Measurements from ENCODE around the gene CHRNA1. TPM values are rescaled to one million over a fixed set of nuclear protein-coding genes. Genes with fewer than 3 reads are reported as not detected.

CHRNA1 gene
- total RNA-seq, 1 experiment from 2014 or later: not detected

DNA sequence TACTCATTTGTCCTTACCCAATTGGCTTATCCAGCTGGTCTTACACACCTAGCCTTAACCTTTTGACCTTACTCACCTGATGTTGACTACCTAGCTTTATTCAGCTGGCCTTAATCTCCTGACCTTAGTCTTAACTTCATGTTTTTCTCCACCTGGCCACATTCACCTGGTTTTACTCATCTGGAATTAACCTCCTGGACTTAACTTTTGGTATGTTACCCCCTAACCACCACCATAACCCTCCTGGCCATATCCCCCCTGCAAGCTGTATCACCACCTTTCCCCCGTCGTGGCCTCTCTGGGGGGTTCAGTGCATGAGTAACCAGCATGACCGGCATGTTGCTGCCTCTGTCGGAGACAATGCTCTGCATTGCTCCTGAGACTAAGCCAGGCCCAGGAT lies 45.7 kb downstream of the CHRNA1 start:
- no peak for DNase-seq
- TF ChIP-seq, protein P1, sequence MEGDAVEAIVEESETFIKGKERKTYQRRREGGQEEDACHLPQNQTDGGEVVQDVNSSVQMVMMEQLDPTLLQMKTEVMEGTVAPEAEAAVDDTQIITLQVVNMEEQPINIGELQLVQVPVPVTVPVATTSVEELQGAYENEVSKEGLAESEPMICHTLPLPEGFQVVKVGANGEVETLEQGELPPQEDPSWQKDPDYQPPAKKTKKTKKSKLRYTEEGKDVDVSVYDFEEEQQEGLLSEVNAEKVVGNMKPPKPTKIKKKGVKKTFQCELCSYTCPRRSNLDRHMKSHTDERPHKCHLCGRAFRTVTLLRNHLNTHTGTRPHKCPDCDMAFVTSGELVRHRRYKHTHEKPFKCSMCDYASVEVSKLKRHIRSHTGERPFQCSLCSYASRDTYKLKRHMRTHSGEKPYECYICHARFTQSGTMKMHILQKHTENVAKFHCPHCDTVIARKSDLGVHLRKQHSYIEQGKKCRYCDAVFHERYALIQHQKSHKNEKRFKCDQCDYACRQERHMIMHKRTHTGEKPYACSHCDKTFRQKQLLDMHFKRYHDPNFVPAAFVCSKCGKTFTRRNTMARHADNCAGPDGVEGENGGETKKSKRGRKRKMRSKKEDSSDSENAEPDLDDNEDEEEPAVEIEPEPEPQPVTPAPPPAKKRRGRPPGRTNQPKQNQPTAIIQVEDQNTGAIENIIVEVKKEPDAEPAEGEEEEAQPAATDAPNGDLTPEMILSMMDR (IDR thresholded peaks at IDR 0.05; ENCODE audit: unreplicated experiment): no peak
- CTCF ChIA-PET: no interaction called here
- H3K27ac Mint-ChIP-seq (ENCODE audit: unreplicated experiment): no peak overlapping the region
- H3K4me1 Mint-ChIP-seq (ENCODE audit: low read depth, unreplicated experiment): no peaks in the 10 kb centered on the region
- H3K9me3 Mint-ChIP-seq (ENCODE audit: low read depth, unreplicated experiment): no peaks in the 10 kb centered on the region
- intact Hi-C loops (cut with micrococcal nuclease; ENCODE audit: unreplicated experiment): no loop called here
- BruUV-seq (replicated peaks): no TSS peak
- no peaks in the 10 kb centered on the region for H3K36me3 Mint-ChIP-seq (ENCODE audit: insufficient read depth, unreplicated experiment)
- H3K27me3 Mint-ChIP-seq (ENCODE audit: unreplicated experiment): peaks cover 20% of the 10 kb centered on the region
- no peak overlapping the region for H3K4me3 Mint-ChIP-seq (ENCODE audit: low read depth, unreplicated experiment)

DNA sequence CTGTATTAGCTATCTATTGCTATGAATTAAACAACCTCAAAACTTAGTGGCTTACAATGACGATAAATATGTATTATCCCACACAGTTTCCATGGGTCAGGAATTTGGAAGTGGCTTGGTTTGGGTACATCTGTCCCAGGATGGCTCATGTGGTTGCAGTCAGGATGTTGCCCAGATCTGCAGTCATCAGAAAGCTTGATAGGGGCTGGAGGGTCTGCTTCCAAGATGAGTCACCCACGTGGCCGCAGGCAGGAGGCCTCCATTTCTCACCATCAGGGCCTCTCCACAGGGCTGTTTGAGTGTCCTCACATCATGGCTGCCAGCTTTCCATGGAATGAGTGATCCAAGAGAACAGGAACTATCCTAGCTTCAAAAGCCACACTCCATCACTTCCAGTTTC lies 46.4 kb downstream of the CHRNA1 start:
- Mint-ChIP-seq H3K9me3 (ENCODE audit: low read depth, unreplicated experiment) (no peaks in the 10 kb centered on the region), H3K27me3 (ENCODE audit: unreplicated experiment) (peaks cover 18% of the 10 kb centered on the region), H3K36me3 (ENCODE audit: insufficient read depth, unreplicated experiment) (no peaks in the 10 kb centered on the region), H3K27ac (ENCODE audit: unreplicated experiment) (no peak overlapping the region), H3K4me1 (ENCODE audit: low read depth, unreplicated experiment) (no peaks in the 10 kb centered on the region), H3K4me3 (ENCODE audit: low read depth, unreplicated experiment) (no peak overlapping the region)
- no TSS peak for BruUV-seq (replicated peaks)
- DNase-seq: no peak
- TF ChIP-seq, protein P1 (IDR thresholded peaks at IDR 0.05; ENCODE audit: unreplicated experiment): no peak
- CTCF ChIA-PET: no interaction called here
- intact Hi-C loops (cut with micrococcal nuclease; ENCODE audit: unreplicated experiment): no loop called here

DNA sequence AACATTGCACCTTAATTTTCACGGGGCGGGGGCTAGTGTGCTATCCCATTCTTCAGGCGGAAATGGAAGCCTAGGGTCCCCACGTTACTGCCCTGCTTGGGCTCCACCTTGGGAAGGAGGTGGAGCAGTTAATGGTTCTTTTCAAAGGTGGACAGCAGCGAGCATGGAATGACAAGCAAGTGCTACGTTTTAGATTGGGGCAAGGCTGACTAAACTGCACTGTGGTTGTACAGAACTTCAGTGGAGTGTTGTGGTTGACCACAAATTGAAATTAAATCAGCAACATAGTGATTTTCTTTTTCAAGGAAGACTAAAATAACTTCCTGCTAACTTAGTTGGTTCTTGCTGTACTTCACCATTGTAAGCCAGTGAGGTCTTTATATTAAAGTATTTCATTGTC lies 47.0 kb downstream of the CHRNA1 start:
- CTCF ChIA-PET: no interaction called here
- Mint-ChIP-seq H3K27me3 (ENCODE audit: unreplicated experiment) (peaks cover 18% of the 10 kb centered on the region), H3K27ac (ENCODE audit: unreplicated experiment) (no peak overlapping the region), H3K4me3 (ENCODE audit: low read depth, unreplicated experiment) (no peak overlapping the region), H3K9me3 (ENCODE audit: low read depth, unreplicated experiment) (no peaks in the 10 kb centered on the region), H3K4me1 (ENCODE audit: low read depth, unreplicated experiment) (no peaks in the 10 kb centered on the region), H3K36me3 (ENCODE audit: insufficient read depth, unreplicated experiment) (no peaks in the 10 kb centered on the region)
- TF ChIP-seq, protein P1 (IDR thresholded peaks at IDR 0.05; ENCODE audit: unreplicated experiment): no peak
- intact Hi-C loops (cut with micrococcal nuclease; ENCODE audit: unreplicated experiment): no loop called here
- no TSS peak for BruUV-seq (replicated peaks)
- no peak for DNase-seq

DNA sequence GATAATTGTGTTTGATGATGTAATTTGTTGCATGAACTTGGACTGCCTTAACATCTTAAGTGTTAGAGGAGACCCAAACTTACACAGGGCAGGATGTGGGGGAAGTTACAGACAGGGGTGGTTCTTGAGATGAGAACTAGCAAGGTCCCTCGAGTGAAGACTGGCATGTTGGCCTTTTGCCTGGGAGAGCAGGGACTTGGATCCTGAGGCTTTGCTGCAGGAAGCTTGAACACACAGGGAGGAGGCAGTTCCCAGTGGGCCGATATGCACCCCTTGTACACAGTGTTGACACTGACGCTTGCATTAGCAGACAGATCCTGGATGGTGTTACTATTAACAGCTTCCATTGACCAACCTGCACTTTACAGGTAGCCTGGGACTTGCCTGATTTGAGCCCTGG lies 47.5 kb downstream of the CHRNA1 start:
- intact Hi-C loops (cut with micrococcal nuclease; ENCODE audit: unreplicated experiment): no loop called here
- CTCF ChIA-PET: no interaction called here
- no peaks in the 10 kb centered on the region for H3K9me3 Mint-ChIP-seq (ENCODE audit: low read depth, unreplicated experiment)
- H3K27ac Mint-ChIP-seq (ENCODE audit: unreplicated experiment): no peak overlapping the region
- H3K36me3 Mint-ChIP-seq (ENCODE audit: insufficient read depth, unreplicated experiment): no peaks in the 10 kb centered on the region
- H3K27me3 Mint-ChIP-seq (ENCODE audit: unreplicated experiment): peaks cover 14% of the 10 kb centered on the region
- TF ChIP-seq, protein P1 (IDR thresholded peaks at IDR 0.05; ENCODE audit: unreplicated experiment): no peak
- no peak overlapping the region for H3K4me3 Mint-ChIP-seq (ENCODE audit: low read depth, unreplicated experiment)
- BruUV-seq (replicated peaks): no TSS peak
- DNase-seq: no peak
- H3K4me1 Mint-ChIP-seq (ENCODE audit: low read depth, unreplicated experiment): no peaks in the 10 kb centered on the region

DNA sequence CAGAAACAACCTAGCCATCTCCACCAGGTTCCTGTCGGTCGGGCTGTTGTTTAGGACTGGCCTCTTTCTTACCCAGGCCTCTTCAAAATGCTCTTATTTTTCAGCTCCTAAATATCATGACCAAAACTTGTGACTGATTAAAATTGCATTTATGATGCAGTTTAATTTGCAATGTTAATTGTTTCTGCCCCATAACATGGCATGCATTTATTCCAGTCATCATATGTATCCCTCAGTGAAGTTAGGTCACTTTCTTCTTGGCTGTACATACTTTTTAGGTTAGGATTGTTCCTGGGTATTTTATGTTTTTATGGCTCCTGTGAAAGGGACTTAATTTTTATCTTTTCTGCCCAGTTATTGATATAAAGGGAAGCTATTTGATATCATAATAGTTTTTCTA lies 50.6 kb downstream of the CHRNA1 start:
- H3K4me1 Mint-ChIP-seq (ENCODE audit: low read depth, unreplicated experiment): no peaks in the 10 kb centered on the region
- no peaks in the 10 kb centered on the region for H3K36me3 Mint-ChIP-seq (ENCODE audit: insufficient read depth, unreplicated experiment)
- CTCF ChIA-PET: no interaction called here

More for the DNA sequence above, 50.6 kb downstream of the CHRNA1 start:
- TF ChIP-seq, protein P1 (IDR thresholded peaks at IDR 0.05; ENCODE audit: unreplicated experiment): no peak
- no peak overlapping the region for H3K27ac Mint-ChIP-seq (ENCODE audit: unreplicated experiment)
- no peak overlapping the region for H3K4me3 Mint-ChIP-seq (ENCODE audit: low read depth, unreplicated experiment)
- peaks cover 9% of the 10 kb centered on the region for H3K27me3 Mint-ChIP-seq (ENCODE audit: unreplicated experiment)
- intact Hi-C loops (cut with micrococcal nuclease; ENCODE audit: unreplicated experiment): no loop called here
- no TSS peak for BruUV-seq (replicated peaks)
- H3K9me3 Mint-ChIP-seq (ENCODE audit: low read depth, unreplicated experiment): no peaks in the 10 kb centered on the region
- no peak for DNase-seq
